HG03135 (cell line): ENCODE results near the gene PDE7B.

Experiments
- ATAC-seq: cut with Tn5 transposase; IDR thresholded peaks from one replicate; pipeline ENCODE4 v1.9.1; 2021; ENCODE audit warnings: mild to moderate bottlenecking, moderate library complexity; ENCODE audit not compliant: unreplicated experiment

PDE7B gene

GRCh38 chr6:136173519-136174507, 322.3 kb downstream of the PDE7B start:
- no peak for ATAC-seq

DNA sequence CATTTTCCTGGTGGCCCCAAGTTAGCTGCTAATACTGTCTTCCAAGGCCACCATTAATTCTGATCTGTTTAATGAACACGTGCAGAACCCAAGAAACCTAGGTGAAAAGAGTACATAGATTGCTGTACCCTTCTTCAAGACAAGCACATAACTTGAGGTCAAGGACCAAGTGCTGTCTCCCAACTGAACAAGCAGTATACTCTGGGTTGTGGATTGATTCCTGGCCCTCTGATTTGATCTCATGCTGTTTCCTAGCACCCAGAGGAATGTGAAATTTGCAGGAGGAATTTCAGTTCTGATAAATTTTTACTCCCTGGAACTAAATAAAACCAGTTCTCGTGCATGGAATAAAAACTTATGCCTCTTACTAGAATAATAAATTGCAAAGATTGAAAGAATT, 323.0 kb downstream of the PDE7B start:
- ATAC-seq = no peak

DNA sequence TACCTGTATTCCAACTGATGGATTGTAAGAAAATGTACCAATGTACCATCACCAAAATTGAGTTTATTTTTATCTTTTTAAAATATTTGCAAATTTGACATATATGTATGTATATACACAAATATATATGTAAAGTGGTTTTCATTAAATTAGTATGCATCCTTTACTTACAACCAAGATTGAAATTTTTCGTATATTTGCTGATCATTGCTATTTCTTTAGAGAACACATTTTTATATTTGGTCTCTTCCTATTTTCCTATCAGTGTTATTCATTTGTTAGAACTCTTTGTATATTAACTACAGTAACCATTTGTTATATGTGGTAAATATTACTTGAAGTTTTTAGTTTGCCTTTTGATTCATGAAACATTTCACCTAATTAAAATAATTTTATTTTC, 324.4 kb downstream of the PDE7B start:
- no peak for ATAC-seq

DNA sequence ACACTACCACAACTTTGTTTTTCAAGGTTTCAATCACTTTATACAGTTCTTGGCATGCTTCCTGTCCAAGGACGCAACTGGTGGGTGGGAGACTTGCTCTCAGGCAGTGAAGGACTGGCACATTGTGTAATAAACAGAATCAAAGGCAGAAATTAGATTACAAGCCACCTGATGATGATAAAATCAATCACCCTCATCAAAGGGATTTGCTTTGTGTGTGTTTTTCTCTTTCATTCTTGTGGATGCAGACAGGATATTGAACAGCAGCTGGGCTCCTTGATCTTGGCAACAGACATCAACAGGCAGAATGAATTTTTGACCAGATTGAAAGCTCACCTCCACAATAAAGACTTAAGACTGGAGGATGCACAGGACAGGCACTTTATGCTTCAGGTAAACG, 327.2 kb downstream of the PDE7B start:
- no peak for ATAC-seq

GRCh38 chr6:136180704-136181511, 329.4 kb downstream of the PDE7B start:
- ATAC-seq = no peak

GRCh38 chr6:136181512-136181833, 330.0 kb downstream of the PDE7B start:
- ATAC-seq = no peak

- ATAC-seq = no peak
These were observed 330.4 kb downstream of the PDE7B start for GRCh38 chr6:136181861-136182260.

GRCh38 chr6:136184738-136185137, 333.2 kb downstream of the PDE7B start:
- ATAC-seq = no peak

GRCh38 chr6:136186363-136186762, 334.9 kb downstream of the PDE7B start:
- no peak for ATAC-seq

GRCh38 chr6:136188486-136188885, 337.0 kb downstream of the PDE7B start:
- ATAC-seq = no peak

GRCh38 chr6:136189104-136189503, 337.6 kb downstream of the PDE7B start:
- no peak for ATAC-seq

- no peak for ATAC-seq
These were observed 340.3 kb downstream of the PDE7B start for GRCh38 chr6:136191606-136192312.

DNA sequence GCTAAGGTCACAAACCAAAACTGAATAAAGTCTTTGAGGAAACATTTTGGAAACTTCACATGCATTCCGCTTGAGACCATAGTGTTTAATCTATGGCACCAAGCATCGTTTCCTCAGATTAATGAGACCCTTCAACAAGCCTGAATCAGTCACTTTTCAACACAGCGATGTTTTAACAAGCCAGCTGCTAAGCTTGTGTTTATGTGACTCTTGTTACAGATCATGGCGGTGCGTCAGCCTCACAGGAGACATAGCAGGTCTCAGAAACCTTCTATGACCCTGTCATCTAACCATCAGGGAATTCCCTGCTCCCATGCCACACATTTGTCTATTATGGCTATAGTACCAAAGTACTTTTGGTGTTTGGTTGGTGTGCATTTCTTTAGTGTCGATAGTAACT, 341.4 kb downstream of the PDE7B start:
- no peak for ATAC-seq

DNA sequence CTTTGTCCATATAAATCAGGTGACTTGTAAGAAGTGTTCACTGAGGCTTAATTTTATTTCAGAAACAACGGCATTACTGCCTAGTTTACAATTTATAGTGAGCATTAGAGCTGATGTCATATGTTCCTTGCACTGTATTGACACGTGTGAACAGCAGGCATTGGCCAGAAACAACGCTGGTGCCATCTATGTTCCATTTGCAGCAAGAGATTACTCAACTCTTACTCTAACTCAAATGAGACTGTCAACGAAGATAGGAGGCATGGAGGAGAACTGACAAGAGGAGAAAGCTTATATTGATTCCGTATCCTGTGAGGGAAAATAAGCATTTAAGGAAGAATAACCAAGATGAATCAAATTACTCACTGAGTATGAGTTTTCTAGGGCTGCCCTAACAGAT, 350.2 kb downstream of the PDE7B start:
- ATAC-seq = no peak

- ATAC-seq = no peak
These were observed 357.3 kb downstream of the PDE7B start for GRCh38 chr6:136208783-136209182.

DNA sequence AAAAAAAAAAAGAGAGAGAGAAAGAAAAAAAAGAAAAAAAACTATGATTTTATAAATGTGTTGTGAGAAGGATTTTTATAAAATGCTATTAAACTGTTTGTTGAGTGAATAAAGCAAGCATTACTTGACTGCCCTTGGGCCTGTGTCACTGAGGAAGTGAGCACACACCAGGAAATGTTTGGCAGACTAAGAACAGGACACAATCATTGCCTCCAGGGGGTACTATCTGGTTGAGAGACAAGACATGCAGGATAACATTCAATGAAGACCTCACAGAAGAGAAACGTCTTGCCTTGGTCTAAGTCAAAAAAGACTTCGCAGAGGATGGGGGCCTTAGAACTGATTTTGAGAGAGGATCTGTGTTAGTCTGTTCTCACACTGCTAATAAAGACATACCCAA, 358.0 kb downstream of the PDE7B start:
- ATAC-seq = no peak

- no peak for ATAC-seq
These were observed 359.1 kb downstream of the PDE7B start for GRCh38 chr6:136210398-136211165.

DNA sequence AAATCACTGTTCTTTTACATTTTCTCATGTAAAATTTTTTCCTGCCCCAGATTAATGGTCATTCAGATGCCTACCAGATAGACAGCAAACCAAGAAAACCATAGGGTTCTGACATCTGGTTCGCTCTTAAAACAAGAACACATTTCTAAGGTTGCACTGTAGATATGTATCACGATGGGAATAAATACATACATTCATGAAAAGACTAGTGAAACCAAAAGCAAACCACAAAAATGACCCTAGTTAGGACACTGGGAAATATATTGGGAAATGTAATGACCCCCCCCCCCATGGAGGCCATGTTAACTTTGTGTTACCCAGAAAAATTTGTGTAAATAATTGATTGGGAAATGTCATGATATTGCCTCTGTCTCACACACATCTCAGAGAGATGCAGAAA, 361.1 kb downstream of the PDE7B start:
- no peak for ATAC-seq

DNA sequence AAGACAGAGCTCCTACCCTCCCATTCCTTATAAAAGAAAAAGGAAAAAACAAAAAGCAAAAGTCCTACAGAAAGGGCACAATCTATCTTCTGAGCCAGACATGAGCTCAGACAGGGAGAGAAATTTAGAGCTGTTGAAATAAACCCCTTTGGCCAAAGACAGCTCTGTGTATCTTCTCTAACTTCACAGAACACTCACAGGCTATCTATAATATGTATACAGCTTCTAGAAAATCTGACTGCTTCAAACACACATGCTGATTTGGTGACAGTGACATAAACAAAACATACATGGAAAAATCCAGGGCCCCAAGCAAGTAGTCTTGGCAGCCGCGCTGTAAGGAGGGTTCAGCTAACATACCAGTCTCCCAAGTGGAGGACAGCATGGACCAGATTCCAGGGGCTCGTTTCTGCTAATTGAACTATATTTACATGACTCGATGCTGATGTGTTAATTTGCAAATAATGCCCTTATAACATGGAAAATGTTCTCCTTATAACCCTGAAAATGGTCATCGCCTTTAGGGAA, 361.6 kb downstream of the PDE7B start:
- no peak for ATAC-seq

DNA sequence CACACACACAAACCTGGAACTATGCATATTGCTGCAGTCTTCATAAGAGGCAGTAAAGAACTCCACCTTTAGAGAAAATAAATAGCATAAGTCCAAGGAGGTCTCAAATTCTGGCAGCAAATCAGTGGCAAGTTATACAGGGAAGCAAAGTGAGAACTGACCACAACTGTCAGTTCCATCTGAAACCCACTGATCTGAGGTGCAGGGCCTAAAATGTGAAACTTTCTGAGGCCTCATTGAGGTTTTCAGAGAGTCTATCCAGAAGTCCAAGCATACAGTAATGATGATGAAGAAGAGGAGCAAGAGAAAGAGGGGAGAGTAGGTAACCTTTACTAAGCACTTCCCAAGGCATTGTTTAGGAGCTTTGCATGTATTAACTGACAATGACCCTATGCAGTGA, 362.4 kb downstream of the PDE7B start:
- ATAC-seq = no peak
